BJ (cell line): Measurements from ENCODE around the gene KRT10. TPM values are rescaled to one million over a fixed set of nuclear protein-coding genes. Genes with fewer than 3 reads are reported as not detected.

Experiments
- CTCF ChIA-PET: fragments of 350-600 bp; formaldehyde crosslinking; extraction: SDS; loops from one replicate; lab custom pipeline; 2021; ENCODE audit warnings: antibody characterized with exemption, inconsistent platforms; lab: Yijun Ruan, JAX
- POLR2A ChIA-PET: fragments of 300-600 bp; sonication (Branson Sonifier 250); formaldehyde crosslinking; extraction: SDS; loops from one replicate; lab custom pipeline; 2021; ENCODE audit warnings: antibody characterized with exemption; lab: Charles Lee
- DNase-seq: peaks from one replicate; pipeline ENCODE4 v3.0.0-alpha.2; 2011; ENCODE audit warnings: low read depth
- H3K27me3 ChIP-seq: 2 replicates; pipeline ENCODE4 v1.6.0; 2011; ENCODE audit warnings: low read length; ENCODE audit not compliant: control insufficient read depth, insufficient read depth
- H3K36me3 ChIP-seq: 2 replicates; pipeline ENCODE4 v1.5.1; 2011; ENCODE audit warnings: low read length; ENCODE audit not compliant: control insufficient read depth, insufficient read depth
- H3K4me3 ChIP-seq: 2 replicates; pipeline ENCODE4 v1.5.1; 2011; ENCODE audit warnings: low read depth, mild to moderate bottlenecking, control low read depth, low read length
- CTCF ChIP-seq: IDR thresholded peaks from 2 replicates; pipeline ENCODE4 v1.5.1; 2011; ENCODE audit warnings: low read depth, mild to moderate bottlenecking, control low read depth, inconsistent platforms, low read length, moderate library complexity; ENCODE audit not compliant: insufficient read depth
- polyA plus RNA-seq: library from polyadenylated mRNA; depleted of rRNA; stranded (reverse); fragments of >200 nt; gene quantifications from 2 replicates; pipeline ENCODE4 v1.2.3, GENCODE V29; 2011

The KRT10 gene
- polyA plus RNA-seq, 1 experiment: 6.4 TPM

GRCh38 chr17:40799859-40800258, 22.6 kb downstream of the KRT10 start, which contains the start of gene KRT28:
Gene KRT28, minus strand, starts transcription at chr17:40799959. Its CDS starts 66 bp downstream, at chr17:40799893.
- peaks cover 21% of the 10 kb centered on the region for H3K27me3 ChIP-seq
- no peak for TF ChIP-seq CTCF
- POLR2A ChIA-PET: no interaction called here
- no peaks in the 10 kb centered on the region for H3K36me3 ChIP-seq
- CTCF ChIA-PET: interaction anchor here (2.2 kb wide), 1 partner anchor 863 kb away, joined by 8 read pairs; no protein-coding TSS in a partner anchor
- no peak for DNase-seq
- no peak within 1 kb of the TSS for H3K4me3 ChIP-seq

DNA sequence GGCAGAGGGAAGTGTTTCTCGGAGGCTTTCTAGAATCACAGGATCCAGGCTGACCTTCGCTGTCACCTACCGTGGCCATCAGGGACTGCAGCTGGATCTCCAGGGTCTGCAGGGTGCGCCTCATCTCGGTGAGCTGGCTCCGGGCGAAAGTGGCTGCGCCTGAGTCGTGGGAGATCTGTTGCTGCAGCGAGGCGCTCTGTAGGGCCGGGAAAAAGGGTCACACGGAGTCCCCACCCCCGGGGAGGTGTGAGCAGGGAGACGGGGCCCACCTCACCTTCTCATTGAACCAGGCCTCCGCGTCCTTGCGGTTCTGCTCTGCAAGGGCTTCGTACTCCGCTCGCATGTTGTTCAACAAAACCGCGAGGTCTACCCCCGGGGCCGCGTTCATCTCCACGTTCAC, 25.6 kb downstream of the KRT10 start:
- H3K27me3 ChIP-seq: peaks cover 24% of the 10 kb centered on the region
- no peak overlapping the region for H3K4me3 ChIP-seq
- TF ChIP-seq CTCF: no peak
- DNase-seq: no peak
- ChIA-PET POLR2A (no interaction called here), CTCF (interaction anchor here (2.3 to 2.4 kb wide), 2 partner anchors 851 to 866 kb away, joined by 7 to 8 read pairs; no protein-coding TSS in a partner anchor)
- H3K36me3 ChIP-seq: no peaks in the 10 kb centered on the region

DNA sequence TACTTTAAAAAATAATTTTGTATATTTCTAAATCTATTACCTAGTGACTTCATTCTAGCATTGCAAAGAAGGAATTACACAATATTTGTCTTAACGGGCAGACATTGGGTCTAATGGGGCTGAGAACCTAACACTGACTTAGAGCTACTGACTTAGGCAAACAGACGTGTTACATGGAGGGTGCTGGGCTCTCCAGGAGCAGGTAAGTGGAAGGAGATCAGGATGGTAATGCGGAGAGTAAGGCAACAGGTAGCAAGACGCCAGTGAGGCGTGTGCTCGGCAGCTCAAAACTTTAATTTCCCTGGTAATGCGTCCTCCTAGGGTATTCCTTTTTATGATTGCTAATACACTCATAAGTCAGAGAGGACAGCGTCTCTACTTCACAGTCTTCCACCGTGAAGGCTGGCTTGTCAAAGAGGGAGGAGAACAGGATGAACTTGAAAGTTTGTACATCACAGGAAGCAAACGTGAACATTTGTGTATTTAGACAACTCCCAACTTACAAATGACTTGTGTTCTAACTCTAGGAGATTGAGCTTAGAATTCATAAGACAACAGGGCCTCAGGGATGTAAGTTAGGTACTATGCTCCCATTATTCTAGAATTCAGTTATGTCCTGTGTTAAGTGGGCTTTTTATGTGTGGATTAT, 27.3 kb downstream of the KRT10 start:
- CTCF ChIA-PET: interaction anchor here (0.7 to 2.4 kb wide), 4 partner anchors 11 to 1053 kb away, joined by 3 to 8 read pairs (median 6); no protein-coding TSS in a partner anchor
- Histone ChIP-seq H3K36me3 (no peaks in the 10 kb centered on the region), H3K4me3 (no peak overlapping the region), H3K27me3 (peaks cover 18% of the 10 kb centered on the region)
- POLR2A ChIA-PET: no interaction called here
- no peak for TF ChIP-seq CTCF
- DNase-seq: no peak

GRCh38 chr17:40794466-40794865, 27.9 kb downstream of the KRT10 start:
- ChIA-PET POLR2A (no interaction called here), CTCF (interaction anchor here (2.3 to 2.4 kb wide), 2 partner anchors 854 to 868 kb away, joined by 7 to 8 read pairs; no protein-coding TSS in a partner anchor)
- no peak for TF ChIP-seq CTCF
- Histone ChIP-seq H3K27me3 (peaks cover 18% of the 10 kb centered on the region), H3K4me3 (no peak overlapping the region), H3K36me3 (no peaks in the 10 kb centered on the region)
- DNase-seq: no peak

GRCh38 chr17:40793832-40794231, 28.6 kb downstream of the KRT10 start:
- ChIA-PET CTCF (interaction anchor here (0.8 to 3.5 kb wide), 2 partner anchors 869 to 872 kb away, joined by 4 to 9 read pairs; no protein-coding TSS in a partner anchor), POLR2A (no interaction called here)
- Histone ChIP-seq H3K4me3 (no peak overlapping the region), H3K27me3 (peaks cover 17% of the 10 kb centered on the region), H3K36me3 (no peaks in the 10 kb centered on the region)
- no peak for TF ChIP-seq CTCF
- DNase-seq: no peak
